NCI-H82 (cell line): ENCODE measurements around the gene PAXIP1.

ENCODE experiments used
- DNase-seq: peaks from one replicate; lab custom pipeline; 2025; lab: John Stamatoyannopoulos, UW

Gene PAXIP1

GRCh38 chr7:154913638-154914307 is 89.2 kb downstream of the PAXIP1 start:
- DNase-seq = peak; percentile 80

- DNase-seq = no peak
Observed at GRCh38 chr7:154912871-154913637, 89.9 kb downstream of the PAXIP1 start.

- DNase-seq = no peak
Observed at GRCh38 chr7:154911862-154912455, 91.0 kb downstream of the PAXIP1 start.

- no peak for DNase-seq
Observed at GRCh38 chr7:154911411-154911810, 91.5 kb downstream of the PAXIP1 start.

GRCh38 chr7:154910977-154911376 is 91.9 kb downstream of the PAXIP1 start:
- DNase-seq = no peak

GRCh38 chr7:154910125-154910524 is 92.8 kb downstream of the PAXIP1 start:
- DNase-seq = no peak

GRCh38 chr7:154909241-154910105 is 93.5 kb downstream of the PAXIP1 start:
- no peak for DNase-seq

GRCh38 chr7:154907651-154908620 is 95.0 kb downstream of the PAXIP1 start:
- no peak for DNase-seq

- no peak for DNase-seq
Observed at GRCh38 chr7:154906736-154907355, 96.1 kb downstream of the PAXIP1 start.

GRCh38 chr7:154906201-154906600 is 96.7 kb downstream of the PAXIP1 start:
- no peak for DNase-seq

GRCh38 chr7:154905615-154906014 is 97.3 kb downstream of the PAXIP1 start:
- DNase-seq = no peak

- no peak for DNase-seq
Observed at GRCh38 chr7:154905146-154905545, 97.8 kb downstream of the PAXIP1 start.

- no peak for DNase-seq
Observed at GRCh38 chr7:154903083-154903731, 99.7 kb downstream of the PAXIP1 start.

- DNase-seq = no peak
Observed at GRCh38 chr7:154902600-154903082, 100.3 kb downstream of the PAXIP1 start.

- DNase-seq = no peak
Observed at GRCh38 chr7:154899862-154900261, 103.1 kb downstream of the PAXIP1 start.

GRCh38 chr7:154898973-154899855 is 103.7 kb downstream of the PAXIP1 start:
- DNase-seq = no peak

- no peak for DNase-seq
Observed at GRCh38 chr7:154896076-154896475, 106.8 kb downstream of the PAXIP1 start.
